CD4-positive, CD25-positive, alpha-beta regulatory T cell (primary cell): ENCODE data around the gene C12orf76. TPM values are rescaled to one million over a fixed set of nuclear protein-coding genes. Genes with fewer than 3 reads are reported as not detected.

Experiments used
- ATAC-seq, 2 donors: fragments of 150-1000 bp; cut with Tn5 transposase; one replicate each; pipeline ENCODE4 v1.10.0; 2021; ENCODE audit warnings: low read depth in 2 of 2, moderate number of reproducible peaks in 2 of 2, moderate library complexity in 1 of 2
- DNase-seq, 3 donors: peaks; one replicate each; pipeline versions ENCODE4 v3.0.0 to v3.0.0-alpha.2; 2012 to 2022; ENCODE audit warnings: mixed read lengths in 1 of 3
- H3K27ac ChIP-seq: one replicate; pipeline ENCODE4 v1.7.0; 2013; ENCODE audit warnings: mild to moderate bottlenecking, low read length; ENCODE audit not compliant: insufficient read depth, poor library complexity, severe bottlenecking
- H3K27me3 ChIP-seq: one replicate; pipeline ENCODE4 v1.7.0; 2013; ENCODE audit warnings: low read length; ENCODE audit not compliant: control insufficient read depth, insufficient read depth
- H3K36me3 ChIP-seq: one replicate; pipeline ENCODE4 v1.7.0; 2013; ENCODE audit warnings: mild to moderate bottlenecking, low read length, moderate library complexity; ENCODE audit not compliant: control insufficient read depth, insufficient read depth
- H3K4me1 ChIP-seq: 2 replicates; pipeline ENCODE4 v1.7.0; 2013; ENCODE audit warnings: mild to moderate bottlenecking, low read length; ENCODE audit not compliant: insufficient read depth, control insufficient read depth, poor library complexity, severe bottlenecking
- H3K4me3 ChIP-seq: one replicate; pipeline ENCODE4 v1.7.0; 2013; ENCODE audit warnings: low read depth, mild to moderate bottlenecking, low read length, moderate library complexity
- H3K9me3 ChIP-seq, 2 experiments: 1 replicate in 1 of 2; 2 replicates in 1 of 2; pipeline ENCODE4 v1.7.0; 2013; ENCODE audit warnings: low read length in 2 of 2, mild to moderate bottlenecking in 1 of 2, moderate library complexity in 1 of 2; ENCODE audit not compliant: control insufficient read depth in 2 of 2
- H3K27ac Mint-ChIP-seq, 3 donors: one replicate each; pipeline ENCODE4 v1.8.0; 2020 to 2022; ENCODE audit warnings: mild to moderate bottlenecking in 3 of 3, mixed read lengths in 3 of 3, moderate library complexity in 2 of 3
- H3K27me3 Mint-ChIP-seq: one replicate; pipeline ENCODE4 v1.8.0; 2022; ENCODE audit warnings: mild to moderate bottlenecking, mixed read lengths
- H3K36me3 Mint-ChIP-seq: one replicate; pipeline ENCODE4 v1.8.0; 2020; ENCODE audit warnings: mixed read lengths
- H3K4me1 Mint-ChIP-seq, 4 donors: one replicate each; pipeline ENCODE4 v1.8.0; 2020 to 2022; ENCODE audit warnings: mixed read lengths in 4 of 4, mild to moderate bottlenecking in 1 of 4
- H3K4me3 Mint-ChIP-seq, 4 donors: one replicate each; pipeline ENCODE4 v1.8.0; 2020 to 2022; ENCODE audit warnings: mild to moderate bottlenecking in 4 of 4, mixed read lengths in 4 of 4, moderate library complexity in 3 of 4
- H3K9me3 Mint-ChIP-seq, 7 donors: one replicate each; pipeline ENCODE4 v1.8.0; 2020 to 2022; ENCODE audit warnings: mixed read lengths in 7 of 7, mild to moderate bottlenecking in 3 of 7, moderate library complexity in 2 of 7
- polyA plus RNA-seq, 4 donors: library from polyadenylated mRNA; unstranded; fragments of 300-500 nt; fragmentation: Illumina TruSeq; gene quantifications; one replicate each; pipeline ENCODE4 v1.2.3, GENCODE V29; 2021
- total RNA-seq: library from RNA; stranded (reverse); gene quantifications from one replicate; pipeline ENCODE4 v1.2.3, GENCODE V29; 2022

Gene C12orf76
- total and polyA plus RNA-seq, 5 donors from 2014 or later, result 13.5 to 22.6 (median 17.5) TPM

DNA sequence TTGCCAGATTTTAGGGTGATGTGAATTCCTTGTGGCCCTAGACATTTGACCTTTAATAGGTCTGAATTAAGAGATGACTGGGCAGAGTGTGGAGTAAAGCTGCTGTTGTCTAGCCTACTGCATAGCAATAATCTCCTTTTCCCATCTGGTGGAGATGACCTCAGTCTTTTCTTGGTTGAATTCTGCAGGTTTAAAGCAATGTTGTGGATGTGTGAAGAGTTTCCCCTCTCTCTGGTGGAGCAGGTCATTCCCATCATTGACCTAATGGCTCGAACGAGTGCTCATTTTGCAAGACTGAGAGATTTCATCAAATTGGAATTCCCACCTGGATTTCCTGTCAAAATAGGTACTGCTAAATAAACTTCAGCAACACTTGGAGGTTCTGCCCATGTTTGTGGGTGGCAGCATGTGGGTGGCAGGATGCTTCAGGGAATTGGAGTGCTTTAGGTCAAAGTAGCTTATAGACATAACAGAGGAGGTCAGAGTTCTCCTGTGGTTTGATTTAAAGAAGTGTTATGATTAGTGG lies 19.0 kb downstream of the C12orf76 start:
- ATAC-seq (no peak), DNase-seq (no peak)
- Mint-ChIP-seq H3K4me3 (no peak overlapping the region), H3K9me3 (no peaks in the 10 kb centered on the region), H3K27ac (peak overlapping the region in 1 of 3 donors; percentile 42), H3K36me3 (peaks cover 41% of the 10 kb centered on the region), H3K4me1 (no peaks in the 10 kb centered on the region), H3K27me3 (no peaks in the 10 kb centered on the region)
- H3K4me1 ChIP-seq, result no peaks in the 10 kb centered on the region
- H3K9me3 ChIP-seq, result no peaks in the 10 kb centered on the region
- no peak overlapping the region for H3K4me3 ChIP-seq
- no peaks in the 10 kb centered on the region for H3K27me3 ChIP-seq
- H3K27ac ChIP-seq, result no peak overlapping the region
- peaks cover 70% of the 10 kb centered on the region for H3K36me3 ChIP-seq

DNA sequence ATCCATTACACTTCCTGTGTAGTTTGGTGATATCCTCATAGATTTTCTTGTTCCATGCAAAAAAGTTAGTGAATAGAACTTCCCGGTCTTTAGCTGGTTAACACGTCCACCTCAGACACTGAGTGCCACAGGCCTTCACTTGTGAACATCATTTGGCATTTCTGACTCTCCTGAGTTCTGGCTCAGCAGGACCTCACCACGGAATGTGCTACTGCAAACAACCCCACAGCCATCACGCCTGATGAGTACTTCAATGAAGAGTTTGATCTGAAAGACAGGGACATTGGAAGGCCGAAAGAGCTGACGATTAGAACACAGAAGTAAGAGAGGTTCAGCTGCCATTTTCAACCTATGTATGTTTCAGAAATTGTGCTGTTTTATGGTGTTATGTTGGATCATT lies 20.0 kb downstream of the C12orf76 start:
- H3K9me3 ChIP-seq, result no peaks in the 10 kb centered on the region
- H3K27me3 ChIP-seq, result no peaks in the 10 kb centered on the region
- ATAC-seq (no peak), DNase-seq (no peak)
- H3K4me3 Mint-ChIP-seq, result no peak overlapping the region
- no peak overlapping the region for H3K27ac ChIP-seq
- no peaks in the 10 kb centered on the region for H3K9me3 Mint-ChIP-seq
- H3K36me3 ChIP-seq, result peaks cover 71% of the 10 kb centered on the region
- H3K27me3 Mint-ChIP-seq, result no peaks in the 10 kb centered on the region
- peaks cover 0 to 3% (median 0%) of the 10 kb centered on the region in 4 donors for H3K4me1 Mint-ChIP-seq
- H3K4me3 ChIP-seq, result no peak overlapping the region
- H3K27ac Mint-ChIP-seq, result no peak overlapping the region
- peaks cover 40% of the 10 kb centered on the region for H3K36me3 Mint-ChIP-seq
- H3K4me1 ChIP-seq, result no peaks in the 10 kb centered on the region

DNA sequence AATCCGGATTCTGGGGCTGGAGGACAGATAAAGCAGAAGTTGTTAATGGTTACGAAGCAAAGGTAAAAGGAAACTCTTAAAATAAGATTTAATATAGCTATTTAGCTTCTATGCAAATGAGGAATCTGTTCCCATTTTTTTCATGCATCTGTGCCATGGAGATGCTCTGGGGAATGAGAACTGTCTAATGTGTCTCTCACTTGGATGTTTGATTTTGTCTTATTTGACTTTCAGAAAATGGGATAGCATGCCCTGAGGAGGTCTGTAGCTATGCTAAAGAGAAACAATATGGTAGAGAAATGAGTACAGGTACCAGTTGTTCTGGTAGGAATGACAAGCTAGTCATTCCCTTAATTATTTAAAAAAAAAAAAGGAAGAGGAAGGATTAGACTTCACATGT lies 24.3 kb downstream of the C12orf76 start:
- H3K36me3 ChIP-seq, result peaks cover 81% of the 10 kb centered on the region
- no peaks in the 10 kb centered on the region for H3K9me3 ChIP-seq
- no peaks in the 10 kb centered on the region for H3K4me1 ChIP-seq
- Mint-ChIP-seq H3K27me3 (no peaks in the 10 kb centered on the region), H3K36me3 (peaks cover 52% of the 10 kb centered on the region), H3K4me3 (no peak overlapping the region), H3K4me1 (peaks cover 0 to 7% (median 0%) of the 10 kb centered on the region in 4 donors), H3K27ac (peak overlapping the region in 2 of 3 donors; percentile 32 to 56), H3K9me3 (no peaks in the 10 kb centered on the region)
- no peak overlapping the region for H3K4me3 ChIP-seq
- H3K27me3 ChIP-seq, result no peaks in the 10 kb centered on the region
- no peak overlapping the region for H3K27ac ChIP-seq
- DNase-seq, result no peak
- no peak for ATAC-seq

DNA sequence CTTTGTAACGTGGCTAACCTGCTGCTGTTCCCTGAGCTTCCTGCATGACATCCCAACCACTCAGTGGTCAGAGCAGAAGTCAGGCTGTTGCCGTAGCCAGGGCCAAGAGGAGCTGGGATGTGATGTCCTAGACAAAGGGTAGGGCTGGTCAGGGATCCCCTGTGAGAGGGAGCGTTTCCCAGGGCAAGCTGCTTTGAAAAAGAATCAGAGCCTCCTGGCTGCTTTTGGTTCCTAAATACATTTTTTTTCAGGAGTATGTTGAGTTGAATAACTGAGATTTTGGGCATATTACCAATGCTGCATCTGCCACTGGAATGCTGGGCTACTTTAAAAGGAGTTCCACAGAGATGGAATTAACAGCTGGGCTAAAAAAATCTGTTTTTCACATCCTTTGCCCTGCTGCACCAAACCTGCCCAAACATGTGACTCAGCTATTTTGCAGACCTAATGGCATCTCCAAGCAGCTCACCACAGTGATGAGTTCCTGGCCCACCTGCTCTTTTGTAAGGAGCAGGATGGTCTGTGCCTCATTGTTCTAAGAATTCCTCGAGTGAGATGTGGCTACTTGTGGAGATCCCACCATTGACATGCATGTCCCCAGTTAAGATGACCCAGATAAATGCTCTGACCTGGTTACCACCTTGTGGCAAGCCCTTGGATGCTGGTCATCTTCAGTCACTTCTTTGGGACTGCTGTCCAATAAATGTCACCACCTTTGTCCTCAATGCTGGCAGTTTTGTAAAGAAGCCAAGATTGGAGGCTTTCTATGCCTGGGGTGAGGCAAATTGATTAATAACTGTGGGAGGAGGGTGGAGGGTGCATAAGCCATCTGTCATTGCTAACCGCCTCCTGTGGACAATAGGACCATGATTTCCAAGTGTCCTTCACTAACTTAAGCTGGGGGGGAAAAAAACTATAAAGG lies 25.0 kb downstream of the C12orf76 start:
- Mint-ChIP-seq H3K9me3 (no peaks in the 10 kb centered on the region), H3K27ac (peak overlapping the region in 2 of 3 donors; percentile 56 to 71)
- no peak for ATAC-seq

DNA sequence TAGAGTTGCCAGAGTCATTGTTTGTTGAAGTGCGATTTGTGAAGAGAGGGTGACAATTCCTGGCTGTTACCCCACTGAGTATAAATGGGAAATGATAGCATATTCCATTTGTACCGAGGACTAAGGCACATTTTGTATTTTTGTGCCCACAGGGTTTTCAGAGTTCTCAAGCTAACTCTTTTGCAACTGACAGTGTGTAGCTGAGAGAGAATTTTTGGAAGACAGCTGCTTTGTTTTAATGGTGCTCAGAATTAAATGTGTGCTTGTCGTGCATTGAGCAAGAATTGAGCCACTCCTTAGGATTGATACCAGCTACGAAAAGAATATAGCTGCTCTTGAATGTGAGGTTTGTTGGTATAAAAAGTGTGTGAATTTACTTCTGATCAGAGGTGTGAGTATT lies 27.4 kb downstream of the C12orf76 start:
- Histone ChIP-seq H3K4me3 (no peak overlapping the region), H3K4me1 (no peaks in the 10 kb centered on the region), H3K9me3 (no peaks in the 10 kb centered on the region), H3K36me3 (peaks cover 87% of the 10 kb centered on the region), H3K27me3 (no peaks in the 10 kb centered on the region), H3K27ac (no peak overlapping the region)
- ATAC-seq, result no peak
- peak overlapping the region in 1 of 3 donors; percentile 15 for H3K27ac Mint-ChIP-seq
- no peaks in the 10 kb centered on the region for H3K27me3 Mint-ChIP-seq
- no peaks in the 10 kb centered on the region for H3K9me3 Mint-ChIP-seq
- peaks cover 0 to 7% (median 4%) of the 10 kb centered on the region in 4 donors for H3K4me1 Mint-ChIP-seq
- no peak for DNase-seq
- no peak overlapping the region for H3K4me3 Mint-ChIP-seq
- H3K36me3 Mint-ChIP-seq, result peaks cover 47% of the 10 kb centered on the region

More for the DNA sequence above, 25.0 kb downstream of the C12orf76 start:
- Histone ChIP-seq H3K4me1 (no peaks in the 10 kb centered on the region), H3K9me3 (no peaks in the 10 kb centered on the region), H3K27me3 (no peaks in the 10 kb centered on the region), H3K36me3 (peaks cover 82% of the 10 kb centered on the region), H3K4me3 (no peak overlapping the region), H3K27ac (no peak overlapping the region)
- Mint-ChIP-seq H3K4me3 (no peak overlapping the region), H3K36me3 (peaks cover 56% of the 10 kb centered on the region), H3K27me3 (no peaks in the 10 kb centered on the region), H3K4me1 (peaks cover 0 to 7% (median 2%) of the 10 kb centered on the region in 4 donors)
- DNase-seq, result no peak

DNA sequence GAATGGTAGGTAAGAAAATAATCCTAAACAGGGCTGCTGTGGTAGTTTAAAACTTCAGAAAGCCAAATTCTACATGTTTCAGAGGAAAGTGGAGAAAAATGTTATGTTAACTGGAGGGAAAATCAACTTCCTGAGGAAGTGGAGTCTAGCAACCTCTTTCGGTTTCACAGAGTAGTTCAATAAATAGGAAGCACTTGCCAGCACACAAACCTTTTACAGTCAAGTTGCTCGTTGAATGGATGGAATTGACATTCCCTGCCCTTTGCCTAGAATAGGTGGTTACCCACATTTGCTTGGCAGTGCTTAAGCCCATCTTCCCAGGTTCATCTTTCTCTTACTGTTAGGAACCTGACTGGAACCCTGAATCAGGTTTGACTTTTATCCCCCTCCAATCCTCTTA lies 33.2 kb downstream of the C12orf76 start:
- Histone ChIP-seq H3K36me3 (peaks cover 63% of the 10 kb centered on the region), H3K9me3 (no peaks in the 10 kb centered on the region), H3K27ac (peak overlapping the region; percentile 60), H3K4me3 (peak overlapping the region; percentile 45), H3K27me3 (no peaks in the 10 kb centered on the region), H3K4me1 (peaks cover 17% of the 10 kb centered on the region)
- no peaks in the 10 kb centered on the region for H3K9me3 Mint-ChIP-seq
- H3K36me3 Mint-ChIP-seq, result peaks cover 36% of the 10 kb centered on the region
- H3K4me3 Mint-ChIP-seq, result peak overlapping the region in 3 of 4 donors; percentile 33 to 86 (median 41)
- no peaks in the 10 kb centered on the region for H3K27me3 Mint-ChIP-seq
- peak; percentile 46 to 57 for ATAC-seq
- H3K27ac Mint-ChIP-seq, result peak overlapping the region; percentile 75 to 90 (median 86)
- H3K4me1 Mint-ChIP-seq, result peaks cover 26 to 43% (median 36%) of the 10 kb centered on the region in 4 donors
- peak in 2 of 3 donors; percentile 45 to 66 for DNase-seq

DNA sequence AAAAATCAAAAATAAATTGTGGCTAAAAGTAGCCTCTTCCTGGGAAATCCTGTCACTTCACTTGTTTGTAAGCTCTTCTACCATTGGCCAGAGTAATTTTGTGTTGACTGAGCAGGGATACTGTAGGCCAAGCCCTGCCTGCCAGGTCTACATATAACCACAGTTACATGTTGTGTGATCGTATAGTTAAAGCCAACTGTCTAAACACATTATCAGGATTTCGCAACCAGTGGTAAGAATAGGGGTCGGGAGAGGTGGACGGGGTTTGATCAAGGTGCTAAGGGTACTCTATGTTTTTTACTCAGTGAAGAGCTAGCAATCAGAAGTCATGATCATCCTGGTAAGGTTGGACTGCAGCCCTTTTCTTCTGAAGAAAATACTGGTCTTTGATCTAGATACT lies 35.7 kb downstream of the C12orf76 start:
- H3K4me1 Mint-ChIP-seq, result peaks cover 36 to 62% (median 49%) of the 10 kb centered on the region in 4 donors
- H3K9me3 Mint-ChIP-seq, result no peaks in the 10 kb centered on the region
- Histone ChIP-seq H3K27ac (peak overlapping the region; percentile 44), H3K4me1 (peaks cover 25% of the 10 kb centered on the region), H3K36me3 (peaks cover 38% of the 10 kb centered on the region), H3K27me3 (no peaks in the 10 kb centered on the region), H3K9me3 (no peaks in the 10 kb centered on the region), H3K4me3 (no peak overlapping the region)
- DNase-seq (no peak), ATAC-seq (no peak)
- H3K27ac Mint-ChIP-seq, result peak overlapping the region; percentile 77 to 92 (median 78)
- peaks cover 23% of the 10 kb centered on the region for H3K36me3 Mint-ChIP-seq
- no peak overlapping the region for H3K4me3 Mint-ChIP-seq
- no peaks in the 10 kb centered on the region for H3K27me3 Mint-ChIP-seq
